CD14-positive monocyte (primary cell): ENCODE results near the gene CCND1. TPM values are rescaled to one million over a fixed set of nuclear protein-coding genes. Genes with fewer than 3 reads are reported as not detected.

Experiments
- DNase-seq, 3 donors: peaks; one replicate each; pipeline ENCODE4 v3.0.0-alpha.2; 2011 to 2022
- H2AFZ ChIP-seq: 2 replicates; pipeline ENCODE4 v1.6.0; 2012; ENCODE audit warnings: mild to moderate bottlenecking, low read depth, low read length, inconsistent platforms; ENCODE audit not compliant: insufficient read depth, poor library complexity, severe bottlenecking
- H3K27ac ChIP-seq, 2 donors: 1 replicate in 1 of 2; 2 replicates in 1 of 2; pipeline ENCODE4 v1.5.1; 2012 to 2013; ENCODE audit warnings: low read length in 2 of 2, control low read depth in 1 of 2, inconsistent platforms in 1 of 2, low read depth in 1 of 2, mild to moderate bottlenecking in 1 of 2
- H3K27me3 ChIP-seq, 2 donors: one replicate each; pipeline versions ENCODE4 v1.6.0 to v1.6.1; 2011 to 2013; ENCODE audit warnings: low read length in 2 of 2; ENCODE audit not compliant: control insufficient read depth in 2 of 2, insufficient read depth in 2 of 2
- H3K36me3 ChIP-seq, 2 donors: replicated peaks in 1 of 2; 1 replicate in 1 of 2; 2 replicates in 1 of 2; pipeline versions ENCODE4 v1.5.1 to v1.6.1; 2012 to 2013; ENCODE audit warnings: low read length in 2 of 2, control low read depth in 1 of 2, inconsistent platforms in 1 of 2, mild to moderate bottlenecking in 1 of 2; ENCODE audit not compliant: insufficient read depth in 2 of 2, control insufficient read depth in 1 of 2
- H3K4me1 ChIP-seq, 2 donors: 1 replicate in 1 of 2; 2 replicates in 1 of 2; pipeline versions ENCODE4 v1.5.1 to v1.6.1; 2012 to 2013; ENCODE audit warnings: low read length in 2 of 2, control low read depth in 1 of 2, inconsistent platforms in 1 of 2, mild to moderate bottlenecking in 1 of 2, moderate library complexity in 1 of 2; ENCODE audit not compliant: insufficient read depth in 2 of 2, control insufficient read depth in 1 of 2
- H3K4me2 ChIP-seq: replicated peaks from 2 replicates; pipeline ENCODE3; 2012; ENCODE audit warnings: low read length, moderate library complexity, mild to moderate bottlenecking; ENCODE audit not compliant: poor library complexity, severe bottlenecking; ENCODE audit errors: extremely low read depth
- H3K4me3 ChIP-seq, 3 experiments: fragments of 200-600 bp in 1 of 3; sonication (generic) in 1 of 3; replicated peaks in 1 of 3; 1 replicate in 2 of 3; 2 replicates in 1 of 3; pipeline ENCODE4 v1.5.1; 2011 to 2013; ENCODE audit warnings: low read length in 3 of 3, mild to moderate bottlenecking in 3 of 3, control low read depth in 2 of 3, low read depth in 2 of 3, inconsistent platforms in 1 of 3, moderate library complexity in 1 of 3
- H3K79me2 ChIP-seq: 2 replicates; pipeline ENCODE4 v1.6.0; 2012; ENCODE audit warnings: mild to moderate bottlenecking, control low read depth, inconsistent platforms, low read length, moderate library complexity; ENCODE audit not compliant: insufficient read depth
- H3K9ac ChIP-seq: 2 replicates; pipeline ENCODE4 v1.6.0; 2017; ENCODE audit warnings: low read length, mild to moderate bottlenecking; ENCODE audit not compliant: insufficient read depth, poor library complexity, severe bottlenecking
- H3K9me3 ChIP-seq, 2 donors: replicated peaks in 1 of 2; 1 replicate in 1 of 2; 2 replicates in 1 of 2; pipeline versions ENCODE4 v1.5.1 to v1.6.1; 2012 to 2013; ENCODE audit warnings: low read length in 2 of 2, control low read depth in 1 of 2; ENCODE audit not compliant: control insufficient read depth in 1 of 2, insufficient read depth in 1 of 2
- H4K20me1 ChIP-seq: 2 replicates; pipeline ENCODE4 v1.6.0; 2012; ENCODE audit warnings: mild to moderate bottlenecking, low read length, control low read depth, moderate library complexity; ENCODE audit not compliant: insufficient read depth
- H3K27ac Mint-ChIP-seq, 7 donors: one replicate each; pipeline ENCODE4 v1.8.0; 2020; ENCODE audit warnings: mild to moderate bottlenecking in 7 of 7, mixed read lengths in 7 of 7, moderate library complexity in 6 of 7, inconsistent platforms in 2 of 7
- H3K27me3 Mint-ChIP-seq, 3 donors: one replicate each; pipeline ENCODE4 v1.8.0; 2021 to 2022; ENCODE audit warnings: low read depth in 3 of 3, mild to moderate bottlenecking in 3 of 3, mixed read lengths in 3 of 3, moderate library complexity in 3 of 3, inconsistent platforms in 1 of 3
- H3K36me3 Mint-ChIP-seq, 2 donors: one replicate each; pipeline ENCODE4 v1.8.0; 2020; ENCODE audit warnings: mixed read lengths in 2 of 2, inconsistent platforms in 1 of 2, mild to moderate bottlenecking in 1 of 2
- H3K4me1 Mint-ChIP-seq: one replicate; pipeline ENCODE4 v1.8.0; 2020; ENCODE audit warnings: mild to moderate bottlenecking, mixed read lengths
- H3K4me3 Mint-ChIP-seq, 2 donors: one replicate each; pipeline ENCODE4 v1.8.0; 2020; ENCODE audit warnings: mild to moderate bottlenecking in 2 of 2, mixed read lengths in 2 of 2, moderate library complexity in 1 of 2
- H3K9me3 Mint-ChIP-seq, 7 donors: one replicate each; pipeline ENCODE4 v1.8.0; 2020 to 2022; ENCODE audit warnings: mixed read lengths in 7 of 7, mild to moderate bottlenecking in 6 of 7, moderate library complexity in 6 of 7, inconsistent platforms in 2 of 7
- WGBS: methylation state at CpG from one replicate; pipeline ENCODE4 v1.1.5; 2013; ENCODE audit warnings: missing lambda C conversion rate; ENCODE audit not compliant: insufficient coverage; 5-methylcytosine and 5-hydroxymethylcytosine counted together
- intact Hi-C, 2 donors: fragments of 100-400 bp; cut with micrococcal nuclease; formaldehyde crosslinking; loops; one replicate each; pipeline versions ENCODE4 v1.15.0 to v1.15.1; 2023
- polyA plus RNA-seq, 3 donors: library from polyadenylated mRNA; depleted of rRNA in 1 of 3; unstranded in 2 of 3; stranded (reverse) in 1 of 3; fragments of 300-500 nt in 2 of 3; fragments of >200 nt in 1 of 3; fragmentation: Illumina TruSeq in 2 of 3; gene quantifications; 1 replicate in 2 of 3; 2 replicates in 1 of 3; pipeline ENCODE4 v1.2.3, GENCODE V29; 2012 to 2021
- TF ChIP-seq, protein P1 (sequence below): fragments of 200-600 bp; IDR thresholded peaks from one replicate; pipeline ENCODE4 v1.8.0; 2022; ENCODE audit warnings: antibody characterized with exemption, mild to moderate bottlenecking

Gene CCND1
- polyA plus RNA-seq, 3 donors: 0.01 TPM; not detected in 2

DNA sequence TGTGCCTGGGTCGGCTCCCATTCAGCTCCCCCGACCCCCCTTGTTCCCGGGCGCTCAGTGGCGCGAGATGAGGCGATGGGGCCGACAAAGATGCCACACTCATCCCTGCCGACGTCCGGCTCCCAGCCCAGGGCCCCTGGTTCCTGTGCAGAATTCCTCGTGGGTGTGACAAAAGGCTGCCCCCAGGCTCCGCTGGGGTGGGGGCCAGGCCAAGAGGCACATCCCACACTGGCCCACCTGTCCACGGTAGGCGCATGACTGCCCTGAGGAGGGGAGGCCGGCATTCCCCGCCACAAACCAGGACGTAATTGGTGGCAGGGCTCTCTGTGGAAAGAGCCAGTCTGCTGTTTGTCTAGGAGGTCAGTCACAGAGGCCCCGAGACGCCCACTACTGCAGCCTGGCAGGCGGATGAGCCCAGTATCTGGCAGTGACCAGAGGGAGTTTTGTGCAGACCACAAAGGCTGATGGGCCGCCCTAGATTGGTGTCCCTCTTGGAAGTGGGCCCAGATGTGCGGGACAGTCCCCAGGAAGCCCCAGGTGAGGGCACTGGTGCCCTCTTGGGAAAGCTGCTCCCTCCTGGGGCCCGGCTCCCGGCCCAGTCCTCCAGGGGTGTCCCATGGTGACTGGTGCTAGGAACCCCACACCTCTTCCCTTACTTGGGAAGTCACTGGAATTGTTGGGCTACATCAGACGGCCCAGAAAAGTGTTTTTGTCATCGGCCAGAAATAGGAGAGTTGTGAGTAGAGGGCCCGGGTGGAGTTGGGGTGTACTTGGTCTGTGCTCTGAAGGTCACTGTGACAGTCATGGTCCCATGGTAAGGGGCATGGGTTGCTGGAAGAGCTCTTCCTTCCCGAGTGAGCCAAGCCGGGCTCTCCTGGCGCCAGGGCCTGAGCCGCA is 5.8 kb downstream of the CCND1 start:
- H3K9ac ChIP-seq: no peak overlapping the region
- TF ChIP-seq, protein P1, sequence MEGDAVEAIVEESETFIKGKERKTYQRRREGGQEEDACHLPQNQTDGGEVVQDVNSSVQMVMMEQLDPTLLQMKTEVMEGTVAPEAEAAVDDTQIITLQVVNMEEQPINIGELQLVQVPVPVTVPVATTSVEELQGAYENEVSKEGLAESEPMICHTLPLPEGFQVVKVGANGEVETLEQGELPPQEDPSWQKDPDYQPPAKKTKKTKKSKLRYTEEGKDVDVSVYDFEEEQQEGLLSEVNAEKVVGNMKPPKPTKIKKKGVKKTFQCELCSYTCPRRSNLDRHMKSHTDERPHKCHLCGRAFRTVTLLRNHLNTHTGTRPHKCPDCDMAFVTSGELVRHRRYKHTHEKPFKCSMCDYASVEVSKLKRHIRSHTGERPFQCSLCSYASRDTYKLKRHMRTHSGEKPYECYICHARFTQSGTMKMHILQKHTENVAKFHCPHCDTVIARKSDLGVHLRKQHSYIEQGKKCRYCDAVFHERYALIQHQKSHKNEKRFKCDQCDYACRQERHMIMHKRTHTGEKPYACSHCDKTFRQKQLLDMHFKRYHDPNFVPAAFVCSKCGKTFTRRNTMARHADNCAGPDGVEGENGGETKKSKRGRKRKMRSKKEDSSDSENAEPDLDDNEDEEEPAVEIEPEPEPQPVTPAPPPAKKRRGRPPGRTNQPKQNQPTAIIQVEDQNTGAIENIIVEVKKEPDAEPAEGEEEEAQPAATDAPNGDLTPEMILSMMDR: no peak
- H3K36me3 Mint-ChIP-seq: no peaks in the 10 kb centered on the region
- H3K9me3 Mint-ChIP-seq: no peaks in the 10 kb centered on the region
- H3K36me3 ChIP-seq: no peaks in the 10 kb centered on the region
- no peaks in the 10 kb centered on the region for H3K79me2 ChIP-seq
- H3K27me3 ChIP-seq: peaks cover under 1 to 18% of the 10 kb centered on the region in 2 donors
- no peaks in the 10 kb centered on the region for H3K4me1 Mint-ChIP-seq
- peak overlapping the region in 1 of 7 donors; percentile 20 for H3K27ac Mint-ChIP-seq
- peaks cover 14 to 35% (median 15%) of the 10 kb centered on the region in 3 donors for H3K27me3 Mint-ChIP-seq
- H3K9me3 ChIP-seq: no peaks in the 10 kb centered on the region
- H3K4me2 ChIP-seq: no peak overlapping the region
- no peaks in the 10 kb centered on the region for H4K20me1 ChIP-seq
- no peak overlapping the region for H3K27ac ChIP-seq
- H3K4me3 ChIP-seq: no peak overlapping the region
- 96% methylated on average over 29 of the region's 32 CpGs for WGBS
- H3K4me1 ChIP-seq: peaks cover 3 to 12% of the 10 kb centered on the region in 2 donors
- DNase-seq: no peak
- H2AFZ ChIP-seq: no peak overlapping the region
- H3K4me3 Mint-ChIP-seq: no peak overlapping the region
- intact Hi-C loops: no loop called here

- Histone ChIP-seq H3K27me3 (peaks cover 0 to 12% of the 10 kb centered on the region in 2 donors), H3K36me3 (no peaks in the 10 kb centered on the region), H3K4me1 (peaks cover 3 to 7% of the 10 kb centered on the region in 2 donors), H4K20me1 (no peaks in the 10 kb centered on the region), H3K79me2 (no peaks in the 10 kb centered on the region), H3K9me3 (no peaks in the 10 kb centered on the region), H3K4me3 (no peak overlapping the region), H3K9ac (no peak overlapping the region), H2AFZ (no peak overlapping the region), H3K27ac (no peak overlapping the region), H3K4me2 (no peak overlapping the region)
- Mint-ChIP-seq H3K4me1 (no peaks in the 10 kb centered on the region), H3K27ac (no peak overlapping the region), H3K27me3 (peaks cover 11 to 33% (median 14%) of the 10 kb centered on the region in 3 donors), H3K4me3 (no peak overlapping the region), H3K9me3 (no peaks in the 10 kb centered on the region), H3K36me3 (no peaks in the 10 kb centered on the region)
- intact Hi-C loops: no loop called here
- TF ChIP-seq, protein P1: no peak
- WGBS: 90% methylated on average over 9 of the region's 11 CpGs
- DNase-seq: no peak
Measured at GRCh38 chr11:69647390-69647748, 6.4 kb downstream of the CCND1 start.
